HepG2 (cell line): ENCODE measurements around the gene TAPBP.

Experiments
- DR1 ChIP-seq: sonication (generic); formaldehyde crosslinking; IDR thresholded peaks from 2 replicates; pipeline ENCODE4 v1.8.0; 2021; ENCODE audit warnings: mild to moderate bottlenecking, missing genetic modification reagents, inconsistent platforms
- HDAC1 ChIP-seq: sonication (generic); formaldehyde crosslinking; IDR thresholded peaks from 2 replicates; pipeline ENCODE4 v1.5.1; 2020; ENCODE audit warnings: mild to moderate bottlenecking, missing genetic modification reagents
- MYC ChIP-seq: sonication (generic); formaldehyde crosslinking; IDR thresholded peaks from 2 replicates; pipeline ENCODE4 v1.9.0; 2021; ENCODE audit warnings: missing genetic modification reagents, borderline replicate concordance
- POLR2A ChIP-seq, 2 experiments: IDR thresholded peaks; 2 replicates each; pipeline ENCODE4 v1.6.1; 2011; ENCODE audit warnings: low read depth in 2 of 2, low read length in 2 of 2, mild to moderate bottlenecking in 1 of 2, moderate library complexity in 1 of 2; ENCODE audit not compliant: insufficient read depth in 1 of 2
- SRY ChIP-seq: sonication (generic); formaldehyde crosslinking; IDR thresholded peaks from 2 replicates; pipeline ENCODE4 v1.8.0; 2022; ENCODE audit warnings: mild to moderate bottlenecking, missing genetic modification reagents
- ZBTB21 ChIP-seq: sonication (generic); formaldehyde crosslinking; IDR thresholded peaks from 2 replicates; pipeline ENCODE4 v1.4.0; 2020; ENCODE audit warnings: missing genetic modification reagents
- ZNF317 ChIP-seq: sonication (generic); formaldehyde crosslinking; IDR thresholded peaks from 2 replicates; pipeline ENCODE4 v1.5.0; 2020; ENCODE audit warnings: mild to moderate bottlenecking, missing genetic modification reagents
- ZNF530 ChIP-seq: sonication (generic); formaldehyde crosslinking; IDR thresholded peaks from 2 replicates; pipeline ENCODE4 v1.5.0; 2020; ENCODE audit warnings: low read depth, mild to moderate bottlenecking, missing genetic modification reagents
- ZNF589 ChIP-seq: sonication (generic); formaldehyde crosslinking; conservative IDR thresholded peaks from 2 replicates; pipeline ENCODE4 v1.8.0; 2022; ENCODE audit warnings: mild to moderate bottlenecking, moderate library complexity, missing genetic modification reagents
- TF ChIP-seq, protein P1 (sequence below): sonication (generic); formaldehyde crosslinking; IDR thresholded peaks from 2 replicates; pipeline ENCODE4 v1.4.0; 2020; ENCODE audit warnings: mild to moderate bottlenecking, missing genetic modification reagents
- TF ChIP-seq, protein P2 (sequence below): sonication (generic); formaldehyde crosslinking; IDR thresholded peaks from 2 replicates; pipeline ENCODE4 v1.9.0; 2021; ENCODE audit warnings: missing genetic modification reagents, borderline replicate concordance
- TF ChIP-seq, protein P3 (sequence below): sonication (generic); formaldehyde crosslinking; IDR thresholded peaks from 2 replicates; pipeline ENCODE4 v1.5.0; 2020; ENCODE audit warnings: mild to moderate bottlenecking, missing genetic modification reagents, moderate library complexity
- TF ChIP-seq, protein P4 (sequence below): sonication (generic); formaldehyde crosslinking; IDR thresholded peaks from 2 replicates; pipeline ENCODE4 v1.4.0; 2020; ENCODE audit warnings: mild to moderate bottlenecking, missing genetic modification reagents

DNA sequence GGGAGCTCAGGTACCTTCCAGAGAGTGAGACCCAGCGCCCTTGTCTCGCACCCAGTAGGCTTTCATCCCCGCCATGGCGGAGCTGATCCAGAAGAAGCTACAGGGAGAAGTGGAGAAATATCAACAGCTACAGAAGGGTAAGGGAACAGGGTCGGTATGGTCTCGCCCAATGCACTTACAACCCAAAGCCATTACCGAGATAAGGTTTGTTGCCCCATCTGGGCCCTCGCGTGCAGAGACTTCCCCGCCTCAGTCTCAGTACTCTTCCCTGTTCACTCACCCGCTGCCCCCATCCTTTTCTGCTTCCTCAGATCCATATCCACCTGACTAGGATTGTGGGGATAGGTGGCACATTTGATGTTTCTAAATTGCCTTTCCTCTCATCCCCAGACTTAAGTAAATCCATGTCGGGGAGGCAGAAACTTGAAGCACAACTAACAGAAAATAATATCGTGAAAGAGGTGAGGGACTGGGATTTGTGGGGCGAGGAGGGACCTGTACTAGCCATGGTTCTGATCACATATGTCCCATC lies 24.0 kb downstream of the TAPBP start:
- TF ChIP-seq POLR2A (IDR thresholded peaks at IDR 0.05; ENCODE audit: insufficient read depth in 1 of 2, low read depth in 2 of 2, low read length in 2 of 2): no peak; a peak in 1 of 4 replicates
- no peak for TF ChIP-seq MYC
- no peak for TF ChIP-seq ZNF589 (CRISPR knock-in tag)
- TF ChIP-seq, protein P1, sequence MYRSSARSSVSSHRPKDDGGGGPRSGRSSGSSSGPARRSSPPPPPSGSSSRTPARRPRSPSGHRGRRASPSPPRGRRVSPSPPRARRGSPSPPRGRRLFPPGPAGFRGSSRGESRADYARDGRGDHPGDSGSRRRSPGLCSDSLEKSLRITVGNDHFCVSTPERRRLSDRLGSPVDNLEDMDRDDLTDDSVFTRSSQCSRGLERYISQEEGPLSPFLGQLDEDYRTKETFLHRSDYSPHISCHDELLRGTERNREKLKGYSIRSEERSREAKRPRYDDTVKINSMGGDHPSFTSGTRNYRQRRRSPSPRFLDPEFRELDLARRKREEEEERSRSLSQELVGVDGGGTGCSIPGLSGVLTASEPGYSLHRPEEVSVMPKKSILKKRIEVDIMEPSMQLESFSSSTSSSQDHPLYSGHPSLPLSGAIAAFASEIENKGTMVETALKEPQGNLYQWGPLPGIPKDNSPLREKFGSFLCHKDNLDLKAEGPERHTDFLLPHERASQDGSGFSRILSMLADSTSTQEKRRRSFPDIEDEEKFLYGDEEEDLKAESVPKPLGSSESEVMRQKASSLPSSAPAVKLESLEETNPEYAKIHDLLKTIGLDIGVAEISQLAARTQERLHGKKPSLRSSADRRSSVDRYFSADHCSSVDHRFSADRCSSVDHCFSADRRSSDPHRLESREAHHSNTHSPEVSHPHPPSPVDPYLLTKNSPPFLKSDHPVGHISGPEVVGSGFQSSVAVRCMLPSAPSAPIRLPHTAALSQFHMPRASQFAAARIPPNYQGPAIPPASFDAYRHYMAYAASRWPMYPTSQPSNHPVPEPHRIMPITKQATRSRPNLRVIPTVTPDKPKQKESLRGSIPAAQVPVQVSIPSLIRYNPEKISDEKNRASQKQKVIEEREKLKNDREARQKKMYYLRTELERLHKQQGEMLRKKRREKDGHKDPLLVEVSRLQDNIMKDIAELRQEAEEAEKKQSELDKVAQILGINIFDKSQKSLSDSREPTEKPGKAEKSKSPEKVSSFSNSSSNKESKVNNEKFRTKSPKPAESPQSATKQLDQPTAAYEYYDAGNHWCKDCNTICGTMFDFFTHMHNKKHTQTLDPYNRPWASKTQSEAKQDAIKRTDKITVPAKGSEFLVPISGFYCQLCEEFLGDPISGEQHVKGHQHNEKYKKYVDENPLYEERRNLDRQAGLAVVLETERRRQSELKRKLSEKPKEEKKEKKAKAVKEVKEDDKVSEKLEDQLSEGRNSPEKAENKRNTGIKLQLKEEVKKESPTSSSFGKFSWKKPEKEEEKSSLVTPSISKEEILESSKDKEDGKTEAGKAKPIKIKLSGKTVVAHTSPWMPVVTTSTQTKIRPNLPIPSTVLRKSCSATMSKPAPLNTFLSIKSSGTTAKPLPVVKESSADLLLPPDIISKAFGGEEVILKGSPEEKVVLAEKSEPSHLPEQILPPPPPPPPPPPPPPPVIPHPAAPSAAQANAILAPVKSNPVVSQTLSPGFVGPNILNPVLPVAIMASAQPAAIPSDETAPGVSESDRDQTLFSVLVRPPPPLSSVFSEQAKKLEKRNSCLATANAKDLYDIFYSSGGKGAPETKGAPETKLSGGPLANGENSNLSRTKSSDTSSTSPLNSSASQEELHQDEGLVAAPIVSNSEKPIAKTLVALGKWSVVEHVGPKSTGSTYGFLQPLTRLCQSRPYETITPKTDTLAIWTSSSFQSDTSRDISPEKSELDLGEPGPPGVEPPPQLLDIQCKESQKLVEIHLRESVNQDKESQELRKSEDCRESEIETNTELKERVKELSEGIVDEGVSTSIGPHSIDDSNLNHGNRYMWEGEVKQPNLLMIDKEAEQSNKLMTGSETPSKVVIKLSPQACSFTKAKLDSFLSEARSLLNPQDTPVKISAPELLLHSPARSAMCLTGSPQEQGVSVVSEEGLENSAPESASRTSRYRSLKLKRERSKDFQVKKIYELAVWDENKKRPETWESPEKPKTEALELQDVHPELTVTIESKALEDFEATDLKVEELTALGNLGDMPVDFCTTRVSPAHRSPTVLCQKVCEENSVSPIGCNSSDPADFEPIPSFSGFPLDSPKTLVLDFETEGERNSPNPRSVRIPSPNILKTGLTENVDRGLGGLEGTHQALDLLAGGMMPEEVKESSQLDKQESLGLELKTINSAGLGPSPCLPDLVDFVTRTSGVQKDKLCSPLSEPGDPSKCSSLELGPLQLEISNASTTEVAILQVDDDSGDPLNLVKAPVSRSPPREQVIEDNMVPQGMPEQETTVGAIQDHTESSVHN: no peak
- TF ChIP-seq DR1: 0 out of 2 replicates have a peak, but pooled peaks have one; percentile 29
- TF ChIP-seq HDAC1 (CRISPR knock-in tag): no peak
- no peak for TF ChIP-seq ZNF530 (CRISPR knock-in tag)
- TF ChIP-seq SRY (CRISPR knock-in tag): no peak
- TF ChIP-seq ZNF317: no peak
- TF ChIP-seq, protein P2, sequence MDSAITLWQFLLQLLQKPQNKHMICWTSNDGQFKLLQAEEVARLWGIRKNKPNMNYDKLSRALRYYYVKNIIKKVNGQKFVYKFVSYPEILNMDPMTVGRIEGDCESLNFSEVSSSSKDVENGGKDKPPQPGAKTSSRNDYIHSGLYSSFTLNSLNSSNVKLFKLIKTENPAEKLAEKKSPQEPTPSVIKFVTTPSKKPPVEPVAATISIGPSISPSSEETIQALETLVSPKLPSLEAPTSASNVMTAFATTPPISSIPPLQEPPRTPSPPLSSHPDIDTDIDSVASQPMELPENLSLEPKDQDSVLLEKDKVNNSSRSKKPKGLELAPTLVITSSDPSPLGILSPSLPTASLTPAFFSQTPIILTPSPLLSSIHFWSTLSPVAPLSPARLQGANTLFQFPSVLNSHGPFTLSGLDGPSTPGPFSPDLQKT (CRISPR knock-in tag): no peak
- TF ChIP-seq, protein P3, sequence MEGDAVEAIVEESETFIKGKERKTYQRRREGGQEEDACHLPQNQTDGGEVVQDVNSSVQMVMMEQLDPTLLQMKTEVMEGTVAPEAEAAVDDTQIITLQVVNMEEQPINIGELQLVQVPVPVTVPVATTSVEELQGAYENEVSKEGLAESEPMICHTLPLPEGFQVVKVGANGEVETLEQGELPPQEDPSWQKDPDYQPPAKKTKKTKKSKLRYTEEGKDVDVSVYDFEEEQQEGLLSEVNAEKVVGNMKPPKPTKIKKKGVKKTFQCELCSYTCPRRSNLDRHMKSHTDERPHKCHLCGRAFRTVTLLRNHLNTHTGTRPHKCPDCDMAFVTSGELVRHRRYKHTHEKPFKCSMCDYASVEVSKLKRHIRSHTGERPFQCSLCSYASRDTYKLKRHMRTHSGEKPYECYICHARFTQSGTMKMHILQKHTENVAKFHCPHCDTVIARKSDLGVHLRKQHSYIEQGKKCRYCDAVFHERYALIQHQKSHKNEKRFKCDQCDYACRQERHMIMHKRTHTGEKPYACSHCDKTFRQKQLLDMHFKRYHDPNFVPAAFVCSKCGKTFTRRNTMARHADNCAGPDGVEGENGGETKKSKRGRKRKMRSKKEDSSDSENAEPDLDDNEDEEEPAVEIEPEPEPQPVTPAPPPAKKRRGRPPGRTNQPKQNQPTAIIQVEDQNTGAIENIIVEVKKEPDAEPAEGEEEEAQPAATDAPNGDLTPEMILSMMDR (CRISPR knock-in tag): no peak
- TF ChIP-seq, protein P4, sequence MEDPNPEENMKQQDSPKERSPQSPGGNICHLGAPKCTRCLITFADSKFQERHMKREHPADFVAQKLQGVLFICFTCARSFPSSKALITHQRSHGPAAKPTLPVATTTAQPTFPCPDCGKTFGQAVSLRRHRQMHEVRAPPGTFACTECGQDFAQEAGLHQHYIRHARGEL (CRISPR knock-in tag): no peak
- no peak for TF ChIP-seq ZBTB21 (CRISPR knock-in tag)
